Stimulated activated CD8-positive, alpha-beta memory T cell treated with anti-CD3 and anti-CD28 coated beads, Interleukin-15, amount 100 ng/mL, for 1 hour (primary cell): ENCODE data around the gene POU2AF1.

Source experiments
- DNase-seq: peaks from one replicate; pipeline ENCODE4 v3.0.0-alpha.2; 2020; ENCODE audit warnings: low read depth

The POU2AF1 gene

DNA sequence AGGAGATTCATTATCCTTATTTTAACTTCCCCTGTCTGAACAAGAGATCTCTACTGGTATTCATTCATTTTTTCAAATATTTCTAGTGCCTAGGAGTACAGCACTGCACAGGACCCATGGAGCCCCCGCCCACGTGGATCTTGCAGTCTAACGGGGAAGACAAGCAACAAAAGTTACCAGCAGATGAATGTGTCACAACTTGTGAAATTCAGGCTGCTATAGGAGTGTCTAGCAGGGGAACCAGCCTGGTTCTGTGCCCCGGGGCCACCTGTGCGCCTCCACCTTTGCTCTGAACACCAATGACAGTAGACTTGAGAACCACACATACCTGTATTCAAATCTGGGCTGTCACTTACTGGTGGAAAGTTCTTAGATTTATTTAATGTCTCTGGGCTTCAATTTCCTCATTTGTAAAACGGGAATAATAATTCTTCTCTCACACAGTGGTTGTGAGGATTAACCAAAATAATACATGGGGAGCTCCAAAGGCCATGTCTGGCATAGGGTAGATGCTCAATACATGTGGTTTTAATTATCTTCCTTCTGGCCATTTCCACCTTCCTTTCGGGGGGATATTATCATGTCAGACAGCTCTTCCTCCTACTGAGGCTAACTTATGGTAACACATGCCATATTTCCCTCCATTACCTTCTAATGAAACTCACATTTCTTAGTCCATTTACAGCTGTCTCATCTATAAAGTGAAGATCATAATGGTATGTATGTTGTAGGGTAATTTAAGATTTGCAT lies 17.8 kb downstream of the POU2AF1 start:
- DNase-seq = no peak

DNA sequence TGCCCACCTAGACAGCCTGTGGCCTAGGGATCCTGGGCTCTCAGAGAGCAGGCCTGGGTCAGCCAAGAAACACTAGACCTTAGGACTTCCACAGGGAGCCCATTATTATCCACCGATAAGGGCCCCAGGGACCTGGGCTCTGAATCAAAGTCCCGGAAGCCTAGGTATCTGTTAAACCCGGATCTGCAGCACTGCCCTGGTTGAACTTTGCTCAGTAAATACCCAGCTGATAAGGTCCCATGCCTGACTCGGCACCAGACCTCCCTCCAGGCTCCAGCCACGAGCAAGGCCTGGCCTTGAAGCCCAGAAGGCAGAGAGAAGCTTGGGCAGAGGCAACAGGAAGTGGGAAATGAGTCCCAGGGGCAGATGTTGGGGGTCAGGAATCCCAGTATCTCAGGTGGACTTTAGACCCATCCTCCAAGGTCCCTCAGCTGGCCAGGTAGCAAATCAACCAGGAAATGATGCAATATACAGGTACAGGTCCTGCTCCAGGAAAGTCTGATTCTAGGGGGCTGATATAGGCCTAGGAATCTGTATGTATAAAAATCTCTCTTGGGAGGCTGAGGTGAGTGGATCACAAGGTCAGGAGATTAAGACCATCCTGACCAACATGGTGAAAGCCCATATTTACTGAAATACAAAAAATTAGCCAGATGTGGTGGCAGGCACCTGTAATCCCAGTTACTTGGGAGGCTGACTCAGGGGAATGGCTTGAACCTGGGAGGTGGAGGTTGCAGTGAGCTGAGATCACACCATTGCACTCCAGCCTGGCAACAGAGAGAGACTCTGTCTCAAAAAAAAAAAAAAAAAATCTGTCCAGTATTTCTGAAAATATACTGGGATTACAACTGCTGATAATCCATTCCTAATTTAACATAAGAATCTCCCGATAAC lies 18.7 kb downstream of the POU2AF1 start:
- no peak for DNase-seq

DNA sequence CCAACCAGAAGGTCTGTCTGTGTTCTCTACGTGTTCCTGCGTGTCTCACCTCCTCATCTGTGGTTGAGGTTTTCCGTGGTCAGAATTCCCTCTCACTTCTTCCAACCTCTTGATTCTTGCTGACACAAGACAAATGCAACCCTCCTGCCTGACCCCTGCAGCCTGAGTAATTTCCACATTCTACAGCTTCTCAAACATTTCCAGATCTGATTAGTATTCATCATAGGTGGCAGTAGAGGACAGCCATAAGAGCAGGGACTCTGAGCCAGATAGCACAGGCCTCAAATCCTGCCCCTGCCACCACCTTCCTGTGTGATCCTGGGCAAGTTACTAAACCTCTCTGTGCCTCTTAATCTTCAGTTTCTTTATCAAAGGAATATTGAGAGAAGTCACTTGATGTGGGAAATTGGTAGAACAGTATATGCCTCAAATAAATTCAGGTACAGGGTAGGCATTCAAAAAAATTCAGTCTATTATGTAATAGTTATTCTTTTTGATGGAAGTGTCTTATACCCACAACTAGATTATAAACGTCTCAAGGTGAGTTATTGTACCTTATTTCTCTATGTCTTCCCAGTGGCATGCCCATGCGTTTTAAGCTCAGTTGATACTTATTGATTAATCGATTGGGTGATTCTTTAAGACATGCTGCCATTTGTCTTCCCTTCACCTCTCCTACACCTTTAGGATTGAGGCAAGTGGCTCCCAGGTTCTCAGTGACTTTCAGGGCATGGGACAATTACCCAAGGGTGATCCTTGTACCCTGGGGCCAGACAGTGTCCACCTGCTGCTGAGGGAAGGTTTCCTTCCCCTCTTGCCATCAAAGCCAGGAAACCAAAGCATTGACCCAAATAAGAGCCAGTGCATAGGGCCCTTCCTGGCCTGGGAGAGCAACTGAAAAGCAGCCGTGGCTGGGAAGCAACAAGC lies 19.6 kb downstream of the POU2AF1 start:
- no peak for DNase-seq

DNA sequence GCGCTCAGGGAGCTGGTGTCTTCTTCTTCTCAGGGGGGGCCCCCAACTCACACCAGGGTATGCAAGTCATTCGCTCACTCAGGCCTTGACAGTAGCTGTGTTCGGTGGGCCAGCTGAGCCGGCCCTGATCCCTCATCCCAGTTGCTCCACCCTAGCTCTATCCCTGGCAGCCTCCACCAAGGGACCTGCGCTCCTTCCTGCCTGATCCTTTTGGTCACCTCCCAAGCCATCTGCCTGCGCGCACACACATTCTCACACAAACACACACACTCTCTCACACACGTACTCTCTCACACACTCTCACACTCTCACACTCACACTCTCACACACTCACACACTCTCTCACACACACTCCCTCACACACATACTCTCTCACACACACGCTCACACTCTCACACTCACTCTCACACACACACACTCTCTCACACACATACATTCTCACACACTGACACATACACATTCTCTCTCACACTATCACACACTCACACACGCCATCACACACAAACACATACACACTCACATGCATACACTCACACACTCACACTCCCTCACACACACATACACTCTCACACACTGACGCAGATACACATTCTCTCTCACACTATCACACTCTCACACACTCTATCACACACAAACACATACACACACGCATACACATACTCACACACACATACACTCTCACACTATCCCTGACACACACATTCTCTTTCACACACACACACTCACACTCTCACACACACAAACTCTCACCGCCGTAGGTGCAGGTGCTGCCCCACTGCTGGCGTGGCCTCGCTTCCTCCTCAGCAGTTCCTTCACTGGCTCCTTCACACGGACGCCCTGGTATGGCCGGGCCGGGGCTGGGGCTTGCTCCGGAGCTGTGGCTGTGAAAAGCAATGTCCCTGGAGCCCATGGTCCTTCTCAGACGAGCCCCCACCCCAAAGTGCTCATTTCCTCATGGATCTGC lies 20.8 kb downstream of the POU2AF1 start:
- no peak for DNase-seq

DNA sequence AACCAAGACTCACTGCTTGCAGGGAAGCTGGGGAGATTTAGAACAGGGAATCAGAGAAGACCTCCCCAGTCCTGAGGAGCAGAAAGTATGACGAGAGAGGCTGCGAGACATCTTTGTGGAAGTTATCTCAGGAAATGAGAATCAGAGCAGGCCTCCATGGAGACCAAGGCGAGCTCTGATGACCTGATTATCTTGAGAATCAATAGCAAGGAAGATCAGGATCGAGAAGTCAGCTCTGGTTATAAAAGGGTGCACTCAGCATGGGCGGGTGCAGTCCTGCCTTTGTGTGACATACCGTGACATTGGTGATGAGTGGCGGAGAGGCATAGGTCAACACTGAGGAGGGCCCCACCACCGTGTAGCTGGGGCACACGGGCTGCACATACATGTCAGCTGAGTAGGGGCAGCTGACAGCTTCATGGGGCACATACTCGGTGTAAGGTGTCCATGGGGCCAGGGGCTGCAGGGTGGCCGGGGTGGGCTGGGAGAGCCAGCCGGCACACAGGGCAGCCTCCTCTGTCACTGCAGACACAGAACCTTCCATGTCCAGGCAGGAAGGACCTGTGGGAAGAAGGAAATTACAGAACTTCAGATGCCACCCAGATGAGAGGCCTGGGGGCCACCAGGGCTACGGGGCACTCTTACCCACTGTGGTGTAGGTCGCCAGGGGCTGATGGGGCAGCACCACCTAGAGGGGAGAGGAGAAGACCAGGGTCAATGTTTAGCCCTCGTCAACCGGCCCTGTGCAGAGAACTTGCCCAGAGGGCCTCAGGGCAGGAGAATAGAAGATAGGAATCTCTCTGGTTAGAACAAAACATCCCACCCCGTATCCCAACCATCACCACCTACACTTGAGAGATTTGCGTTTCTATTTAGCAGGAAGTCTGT lies 21.7 kb downstream of the POU2AF1 start:
- DNase-seq = no peak

DNA sequence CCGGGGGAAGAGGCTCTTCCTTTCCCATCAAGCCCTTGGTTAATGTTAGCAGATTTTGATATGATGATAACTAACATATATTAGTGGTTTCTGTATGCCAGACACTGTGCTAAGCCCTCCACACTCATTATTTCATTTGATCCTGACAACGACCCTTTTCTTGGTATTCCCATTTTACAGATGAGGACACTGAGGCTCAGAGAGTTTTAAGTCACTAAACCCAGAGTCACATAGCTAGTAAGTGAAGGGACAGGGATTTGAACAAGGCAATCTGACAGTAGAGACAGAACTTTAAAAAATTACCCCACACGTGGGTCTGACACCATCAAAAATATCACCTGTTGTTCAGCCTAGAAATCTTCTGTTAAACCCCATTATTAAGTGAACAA lies 22.4 kb downstream of the POU2AF1 start:
- DNase-seq = no peak

DNA sequence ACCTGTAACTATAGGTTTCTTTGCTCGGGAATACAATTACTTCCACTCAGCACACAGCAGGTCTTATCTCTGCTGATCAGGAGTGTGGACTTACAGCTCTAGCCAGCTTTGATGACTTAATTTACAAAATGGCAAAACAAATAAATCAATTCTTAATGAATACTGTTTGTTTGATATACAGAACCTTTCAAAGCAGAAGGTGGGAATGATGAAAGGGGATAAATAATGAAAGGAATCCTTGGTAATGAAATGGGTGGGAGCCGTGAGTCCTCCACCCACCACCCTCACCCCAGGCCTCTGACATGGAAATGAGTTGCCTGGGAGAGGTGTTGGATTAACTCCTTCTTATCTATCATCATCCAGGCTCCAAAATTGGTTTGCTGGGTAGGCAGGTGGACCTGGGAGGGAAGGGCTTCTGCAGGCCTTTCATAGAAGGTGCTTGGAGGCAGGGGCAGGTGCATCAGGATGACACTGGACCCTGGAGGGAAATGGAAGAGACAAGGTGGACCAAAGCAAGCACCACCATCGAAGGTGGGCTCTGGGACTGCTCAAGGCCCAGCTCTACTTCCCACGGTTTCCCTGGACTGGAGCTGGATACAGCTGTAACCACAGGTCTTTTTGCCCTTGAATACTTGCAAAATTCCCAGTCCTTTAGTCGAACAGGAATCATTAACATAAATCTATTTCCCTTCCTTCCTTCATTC lies 23.0 kb downstream of the POU2AF1 start:
- DNase-seq = no peak

DNA sequence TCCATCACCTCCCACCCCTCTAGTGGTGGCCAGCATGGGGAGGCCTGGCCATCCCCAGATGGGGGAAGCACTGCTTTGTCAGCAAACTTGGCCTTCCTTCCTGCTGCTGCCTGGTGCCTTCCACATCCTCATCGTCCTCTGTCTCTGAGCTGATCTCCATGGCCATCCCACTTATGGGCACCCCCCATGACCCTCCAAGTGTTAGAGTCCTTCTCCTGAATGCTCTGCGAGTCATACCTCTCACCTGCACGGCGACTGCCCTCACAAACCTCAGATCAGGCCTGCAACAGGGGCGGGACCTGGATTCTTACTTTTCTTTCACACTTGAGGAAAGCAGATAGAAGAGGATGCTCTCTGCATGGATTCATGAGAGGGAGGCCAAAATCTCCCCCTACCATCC lies 24.0 kb downstream of the POU2AF1 start:
- no peak for DNase-seq

DNA sequence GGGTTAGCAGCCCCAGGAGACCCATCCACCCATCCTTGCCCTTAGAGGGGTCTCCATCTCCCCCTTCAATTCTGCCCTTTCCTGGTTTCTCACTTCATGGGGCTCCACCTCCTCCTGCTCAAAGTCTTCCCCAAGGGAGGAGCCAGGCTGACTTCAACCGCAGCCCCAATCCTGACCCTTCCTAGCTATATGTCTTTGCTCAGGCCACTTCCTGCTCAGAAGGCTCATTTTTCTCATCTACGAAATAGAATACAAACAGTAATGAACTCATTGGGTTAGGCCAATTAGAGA lies 24.5 kb downstream of the POU2AF1 start:
- no peak for DNase-seq

DNA sequence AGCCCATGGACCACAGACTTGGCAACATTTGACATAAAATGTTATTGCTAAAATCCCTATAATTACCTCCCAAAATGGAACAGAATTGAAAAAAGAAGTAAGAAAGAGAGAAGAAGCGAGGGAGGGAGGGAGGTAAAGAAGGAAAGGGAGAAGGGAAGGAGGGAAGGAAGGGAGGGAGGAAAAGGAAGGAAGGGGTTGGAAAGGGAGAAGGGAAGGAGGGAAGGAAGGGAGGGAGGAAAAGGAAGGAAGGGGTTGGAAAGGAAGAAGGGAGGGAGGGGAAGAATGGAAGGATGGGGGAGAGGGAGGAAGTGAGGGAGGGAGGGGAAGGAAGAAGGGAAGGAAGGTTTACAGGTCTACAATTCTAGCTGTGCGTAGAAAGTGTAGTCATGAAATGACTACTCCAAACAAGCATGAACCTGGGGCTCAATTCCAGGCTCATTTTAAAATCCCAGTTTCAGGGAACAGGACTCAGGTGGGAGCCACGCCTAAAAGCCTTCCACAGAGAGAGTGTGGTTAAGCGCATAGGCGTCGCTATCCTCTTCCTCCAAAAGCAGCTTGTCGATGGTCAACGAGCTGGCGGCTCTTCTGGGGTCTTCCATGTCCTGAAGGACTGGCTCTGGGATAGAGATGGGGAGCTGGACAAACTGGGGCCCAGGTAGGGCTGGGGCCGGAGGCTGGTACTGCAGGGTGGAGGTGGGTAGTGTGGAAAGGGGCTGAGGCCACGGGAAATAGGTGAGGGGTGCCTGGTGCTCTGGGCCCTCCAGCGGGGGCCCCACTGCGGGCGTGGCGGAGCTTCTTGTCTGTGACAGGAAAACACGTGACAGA lies 25.1 kb downstream of the POU2AF1 start:
- no peak for DNase-seq

DNA sequence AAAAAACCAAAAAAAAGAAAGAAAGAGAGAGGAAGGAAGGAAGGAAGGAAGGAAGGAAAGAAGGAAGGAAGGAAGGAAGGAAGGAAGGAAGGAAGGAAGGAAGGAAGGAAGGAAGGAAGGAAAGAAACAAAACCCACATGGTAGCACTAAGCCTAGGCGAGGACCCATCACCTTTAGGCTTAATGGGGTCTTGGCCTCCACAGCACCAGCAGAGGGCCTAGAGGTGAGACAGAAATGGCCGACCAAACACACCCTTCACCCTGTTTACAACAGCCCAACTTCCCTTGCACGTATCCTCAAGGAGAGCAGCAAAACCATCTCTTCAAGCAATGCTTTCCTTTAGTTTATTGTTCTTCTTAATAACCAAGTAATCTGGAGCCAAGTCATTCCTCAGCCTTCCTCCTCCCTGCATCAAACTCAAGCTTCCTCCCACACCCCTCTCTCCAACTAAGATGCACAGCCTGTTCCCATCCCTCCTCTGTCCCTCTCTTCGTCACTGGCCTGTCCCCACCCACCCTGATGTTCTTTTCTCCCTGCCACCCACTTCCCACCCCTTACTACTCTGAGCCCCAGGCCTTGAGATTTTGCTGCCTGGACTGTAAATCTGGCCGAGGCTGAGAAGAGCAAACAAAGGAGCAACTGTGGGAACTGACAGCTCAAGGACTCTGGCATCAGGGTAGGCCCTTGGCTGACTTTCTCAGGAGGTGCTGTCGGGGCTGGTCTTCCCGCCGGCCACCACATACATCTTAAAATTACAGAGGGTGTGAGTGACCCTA lies 26.0 kb downstream of the POU2AF1 start:
- DNase-seq = no peak

DNA sequence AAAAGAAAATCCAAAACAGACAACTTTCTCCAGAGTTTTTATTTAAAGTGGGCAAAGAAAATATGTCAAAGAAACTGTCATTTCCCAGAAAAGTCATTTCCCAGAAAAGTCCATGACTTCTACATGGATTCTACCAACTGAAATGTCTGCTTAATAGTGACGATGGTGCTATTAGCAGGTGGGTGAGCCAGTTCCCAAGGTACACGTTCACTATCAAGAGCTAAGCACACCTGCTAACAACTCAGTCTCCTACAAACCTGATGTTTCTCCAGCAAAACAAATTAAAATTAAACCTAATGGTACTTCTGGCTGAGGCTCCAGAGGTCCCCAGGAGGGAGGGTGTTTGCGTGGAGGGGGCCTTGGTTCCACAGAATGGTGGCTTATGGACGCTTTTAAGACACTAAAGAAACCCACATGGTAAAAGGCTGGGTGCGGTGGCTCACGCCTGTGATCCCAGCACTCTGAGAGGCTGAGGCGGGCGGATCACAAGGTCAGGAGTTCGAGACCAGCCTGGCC lies 26.8 kb downstream of the POU2AF1 start:
- DNase-seq = no peak

DNA sequence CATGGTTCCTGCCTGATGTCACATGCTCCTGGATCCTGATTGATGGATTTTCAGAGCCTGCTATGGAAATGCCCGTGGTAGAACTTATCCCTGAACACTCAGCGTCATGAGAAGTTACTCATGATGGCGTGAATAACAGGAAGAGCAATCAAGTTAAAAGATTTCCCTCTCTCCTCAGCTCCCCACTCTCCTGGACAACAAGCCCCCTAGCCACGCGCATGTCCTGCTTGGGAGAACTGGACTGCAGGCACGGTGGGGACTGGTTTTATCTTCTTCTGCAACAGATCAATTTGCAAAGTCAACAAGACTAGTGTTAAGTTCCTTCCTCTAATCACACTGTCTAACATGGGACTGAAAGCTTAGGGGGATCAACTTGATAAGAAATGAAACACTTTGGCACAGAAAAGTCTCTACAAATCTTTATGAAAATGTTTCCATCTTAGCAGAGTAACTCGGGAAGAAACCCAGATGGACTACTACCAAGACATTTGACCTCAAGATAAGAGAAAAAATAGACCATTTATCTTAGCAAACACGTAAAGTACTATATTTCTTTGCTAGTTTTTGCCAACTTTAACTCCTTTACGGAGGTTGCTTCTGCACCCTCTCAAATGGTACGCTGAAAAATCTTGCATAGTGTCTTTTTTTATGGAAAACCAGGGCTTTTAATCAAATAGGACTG lies 27.6 kb downstream of the POU2AF1 start:
- no peak for DNase-seq

DNA sequence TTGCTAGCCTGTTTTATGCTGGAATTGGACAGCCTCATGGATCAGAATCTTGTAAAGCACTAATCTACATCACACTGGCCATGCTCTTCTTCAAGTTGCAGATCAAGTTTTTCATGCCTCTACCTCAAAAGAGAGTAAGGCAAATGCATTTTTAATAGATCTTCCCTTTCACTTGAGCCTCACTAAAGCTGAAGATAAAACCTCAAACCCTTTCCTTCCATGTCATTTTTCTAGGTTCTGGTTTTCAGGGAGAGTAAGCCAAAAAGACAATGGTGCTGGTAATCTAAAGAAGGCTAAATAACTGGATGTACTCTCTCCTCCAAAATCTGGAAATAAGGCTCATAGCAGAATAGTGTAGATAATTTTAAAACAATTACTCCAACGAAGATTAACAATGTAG lies 28.3 kb downstream of the POU2AF1 start:
- no peak for DNase-seq

DNA sequence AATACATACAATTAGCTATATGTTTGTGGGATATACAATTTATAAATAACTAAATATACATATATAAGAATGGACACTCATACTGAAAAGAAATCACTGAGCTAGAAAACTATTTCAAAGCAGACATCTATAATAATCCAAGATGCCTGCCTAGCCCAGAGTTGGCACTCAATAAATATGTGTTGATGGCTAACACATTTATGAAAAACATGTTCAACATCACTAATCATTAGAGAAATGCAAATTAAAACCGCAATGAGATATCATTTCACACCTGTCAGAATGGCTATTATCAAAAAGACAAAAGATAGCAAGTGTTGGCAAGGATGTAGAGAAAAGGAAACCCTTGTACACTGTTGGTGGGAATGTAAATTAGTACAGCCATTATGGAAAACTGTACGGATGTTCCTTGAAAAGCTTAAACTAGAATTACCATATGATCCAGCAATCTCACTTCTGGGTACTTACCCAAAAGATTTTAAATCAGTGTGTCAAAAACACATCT lies 29.8 kb downstream of the POU2AF1 start:
- DNase-seq = no peak

DNA sequence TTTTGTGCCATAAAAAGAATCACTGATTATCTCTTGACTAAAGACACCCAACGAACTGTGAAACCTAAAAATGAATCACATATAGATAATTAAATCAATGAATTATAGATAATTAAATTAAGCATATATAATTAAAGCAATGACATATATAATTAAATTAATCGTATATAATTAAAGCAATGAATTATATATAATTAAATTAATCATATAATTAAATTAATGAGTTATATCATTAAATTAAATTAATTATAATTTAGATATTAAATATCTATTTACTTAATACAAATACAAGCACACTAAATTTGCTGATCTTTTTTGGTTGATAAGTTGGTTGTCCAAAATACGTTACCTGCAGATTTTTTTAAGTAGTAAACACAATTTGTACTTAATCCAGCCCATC lies 30.9 kb downstream of the POU2AF1 start:
- DNase-seq = no peak

DNA sequence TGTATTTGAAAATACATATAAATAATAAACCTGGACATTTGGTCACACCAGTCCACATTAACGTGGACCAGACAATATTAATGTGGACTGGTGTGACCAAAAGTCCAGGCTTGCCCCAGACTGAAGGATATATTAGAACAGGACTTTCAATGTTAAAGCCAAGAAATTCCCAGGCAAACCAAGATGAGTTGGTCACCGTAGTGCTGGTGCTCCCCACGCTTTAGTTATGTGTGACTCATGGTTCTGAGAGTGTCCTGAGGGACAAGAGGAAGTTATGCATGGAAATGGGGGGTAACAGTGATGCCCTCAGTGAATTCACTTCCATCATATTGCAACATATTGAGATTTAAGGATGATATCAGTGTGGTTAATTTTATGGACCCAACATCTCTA lies 31.4 kb downstream of the POU2AF1 start:
- DNase-seq = no peak
